ENCODE data around the gene GEN1.

Gene GEN1

GRCh38 chr2:17793296-17793695 is 39.4 kb downstream of the GEN1 start:
- Histone ChIP-seq H3K4me3 (ENCODE audit: low read depth, low read length) (no peak overlapping the region), H3K27ac (no peak overlapping the region), H3K9me3 (ENCODE audit: severe bottlenecking) (no peaks in the 10 kb centered on the region), H3K27me3 (ENCODE audit: insufficient read depth, low read depth, severe bottlenecking) (no peaks in the 10 kb centered on the region), H3K36me3 (no peaks in the 10 kb centered on the region)
- TF ChIP-seq, protein P1, sequence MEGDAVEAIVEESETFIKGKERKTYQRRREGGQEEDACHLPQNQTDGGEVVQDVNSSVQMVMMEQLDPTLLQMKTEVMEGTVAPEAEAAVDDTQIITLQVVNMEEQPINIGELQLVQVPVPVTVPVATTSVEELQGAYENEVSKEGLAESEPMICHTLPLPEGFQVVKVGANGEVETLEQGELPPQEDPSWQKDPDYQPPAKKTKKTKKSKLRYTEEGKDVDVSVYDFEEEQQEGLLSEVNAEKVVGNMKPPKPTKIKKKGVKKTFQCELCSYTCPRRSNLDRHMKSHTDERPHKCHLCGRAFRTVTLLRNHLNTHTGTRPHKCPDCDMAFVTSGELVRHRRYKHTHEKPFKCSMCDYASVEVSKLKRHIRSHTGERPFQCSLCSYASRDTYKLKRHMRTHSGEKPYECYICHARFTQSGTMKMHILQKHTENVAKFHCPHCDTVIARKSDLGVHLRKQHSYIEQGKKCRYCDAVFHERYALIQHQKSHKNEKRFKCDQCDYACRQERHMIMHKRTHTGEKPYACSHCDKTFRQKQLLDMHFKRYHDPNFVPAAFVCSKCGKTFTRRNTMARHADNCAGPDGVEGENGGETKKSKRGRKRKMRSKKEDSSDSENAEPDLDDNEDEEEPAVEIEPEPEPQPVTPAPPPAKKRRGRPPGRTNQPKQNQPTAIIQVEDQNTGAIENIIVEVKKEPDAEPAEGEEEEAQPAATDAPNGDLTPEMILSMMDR (IDR thresholded peaks at IDR 0.05; ENCODE audit: low read depth, low read length), result no peak
- no peak for DNase-seq

- TF ChIP-seq, protein P1 (IDR thresholded peaks at IDR 0.05; ENCODE audit: low read depth, low read length), result no peak
- no peaks in the 10 kb centered on the region for H3K27me3 ChIP-seq (ENCODE audit: insufficient read depth, low read depth, severe bottlenecking)
- no peak overlapping the region for H3K27ac ChIP-seq
These were observed 39.9 kb downstream of the GEN1 start for GRCh38 chr2:17793803-17794354.

GRCh38 chr2:17795309-17795708 is 41.4 kb downstream of the GEN1 start:
- no peaks in the 10 kb centered on the region for H3K36me3 ChIP-seq
- no peaks in the 10 kb centered on the region for H3K9me3 ChIP-seq (ENCODE audit: severe bottlenecking)
- H3K27ac ChIP-seq, result no peak overlapping the region

More at GRCh38 chr2:17793803-17794354, 39.9 kb downstream of the GEN1 start:
- DNase-seq, result no peak
- Histone ChIP-seq H3K36me3 (no peaks in the 10 kb centered on the region), H3K4me3 (ENCODE audit: low read depth, low read length) (no peak overlapping the region), H3K9me3 (ENCODE audit: severe bottlenecking) (no peaks in the 10 kb centered on the region)

DNA sequence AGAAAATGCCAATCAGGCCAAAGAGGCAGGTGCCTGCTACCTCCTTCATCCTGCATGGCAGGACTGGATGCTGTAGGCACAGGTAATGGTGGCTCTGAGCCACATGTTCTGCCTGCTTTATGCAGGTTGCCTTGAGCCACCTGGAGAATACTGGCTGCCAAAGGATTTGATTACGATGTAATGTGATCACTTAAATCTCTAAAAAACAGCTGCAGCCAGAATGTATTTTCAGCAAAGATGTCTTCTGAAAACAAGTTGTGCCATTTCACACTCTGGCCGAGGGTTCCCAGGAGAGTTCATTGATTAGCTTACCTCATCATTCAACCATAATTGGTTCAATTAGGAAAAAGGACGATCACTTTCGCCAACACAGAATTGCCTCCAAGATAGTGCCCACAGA is 44.4 kb downstream of the GEN1 start:
- Histone ChIP-seq H3K9me3 (ENCODE audit: severe bottlenecking) (no peaks in the 10 kb centered on the region), H3K27me3 (ENCODE audit: insufficient read depth, low read depth, severe bottlenecking) (no peaks in the 10 kb centered on the region), H3K36me3 (no peaks in the 10 kb centered on the region), H3K4me3 (ENCODE audit: low read depth, low read length) (no peak overlapping the region), H3K27ac (no peak overlapping the region)
- TF ChIP-seq, protein P1 (IDR thresholded peaks at IDR 0.05; ENCODE audit: low read depth, low read length), result no peak
- DNase-seq, result no peak

More at GRCh38 chr2:17795309-17795708, 41.4 kb downstream of the GEN1 start:
- H3K4me3 ChIP-seq (ENCODE audit: low read depth, low read length), result no peak overlapping the region
- TF ChIP-seq, protein P1 (IDR thresholded peaks at IDR 0.05; ENCODE audit: low read depth, low read length), result no peak
- H3K27me3 ChIP-seq (ENCODE audit: insufficient read depth, low read depth, severe bottlenecking), result no peaks in the 10 kb centered on the region
- no peak for DNase-seq

- Histone ChIP-seq H3K9me3 (ENCODE audit: severe bottlenecking) (no peaks in the 10 kb centered on the region), H3K36me3 (no peaks in the 10 kb centered on the region), H3K4me3 (ENCODE audit: low read depth, low read length) (no peak overlapping the region), H3K27me3 (ENCODE audit: insufficient read depth, low read depth, severe bottlenecking) (no peaks in the 10 kb centered on the region), H3K27ac (no peak overlapping the region)
- TF ChIP-seq, protein P1 (IDR thresholded peaks at IDR 0.05; ENCODE audit: low read depth, low read length), result no peak
- no peak for DNase-seq
These were observed 45.6 kb downstream of the GEN1 start for GRCh38 chr2:17799301-17800120.

Data from WERI-Rb-1 (cell line).